GM19099 (cell line): Measurements from ENCODE around the gene PHF20.

Experiments
- POLR2A ChIP-seq: IDR thresholded peaks from 3 replicates; pipeline ENCODE4 v1.6.1; 2011; ENCODE audit warnings: low read depth; ENCODE audit not compliant: insufficient read length; ENCODE audit errors: extremely low read depth

PHF20 gene

DNA sequence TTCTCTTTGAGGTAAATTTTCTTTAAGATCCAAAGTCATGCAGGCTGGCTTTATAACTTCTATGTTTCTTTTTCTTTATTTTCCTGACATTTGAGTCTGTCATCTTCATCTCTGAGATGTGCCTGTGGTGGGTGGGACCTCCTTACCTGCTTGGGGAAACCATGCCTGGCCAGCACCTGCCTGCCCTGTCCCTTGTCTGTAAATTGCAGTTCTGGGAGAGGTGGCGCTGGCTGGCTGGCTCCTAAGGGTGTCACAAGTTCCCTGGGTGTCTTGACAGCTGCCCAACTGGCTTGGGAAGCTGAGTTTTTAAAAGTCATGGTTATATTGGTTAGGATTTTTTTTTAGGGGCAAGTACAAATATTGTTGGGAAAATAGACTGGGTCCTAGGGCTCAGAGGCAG lies 146.2 kb downstream of the PHF20 start:
- TF ChIP-seq POLR2A, result no peak

DNA sequence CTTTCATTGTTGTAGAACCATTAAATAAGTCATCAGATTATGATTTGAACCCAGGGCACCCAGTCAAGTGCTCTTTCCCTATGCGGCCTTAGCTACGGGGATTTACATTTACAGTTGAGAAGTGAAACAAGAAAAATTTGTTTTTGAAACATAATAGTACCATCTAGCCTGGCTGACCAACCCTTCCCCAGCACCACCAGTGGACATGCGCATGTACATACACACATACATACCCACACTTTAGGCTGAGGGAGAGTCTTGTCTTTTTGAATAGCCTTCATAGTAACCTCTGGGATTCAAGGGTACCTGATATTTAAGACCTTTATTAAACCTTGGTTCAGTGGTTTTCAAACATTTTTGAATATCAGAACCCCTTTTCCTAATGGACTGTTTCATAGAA lies 148.7 kb downstream of the PHF20 start:
- no peak for TF ChIP-seq POLR2A

DNA sequence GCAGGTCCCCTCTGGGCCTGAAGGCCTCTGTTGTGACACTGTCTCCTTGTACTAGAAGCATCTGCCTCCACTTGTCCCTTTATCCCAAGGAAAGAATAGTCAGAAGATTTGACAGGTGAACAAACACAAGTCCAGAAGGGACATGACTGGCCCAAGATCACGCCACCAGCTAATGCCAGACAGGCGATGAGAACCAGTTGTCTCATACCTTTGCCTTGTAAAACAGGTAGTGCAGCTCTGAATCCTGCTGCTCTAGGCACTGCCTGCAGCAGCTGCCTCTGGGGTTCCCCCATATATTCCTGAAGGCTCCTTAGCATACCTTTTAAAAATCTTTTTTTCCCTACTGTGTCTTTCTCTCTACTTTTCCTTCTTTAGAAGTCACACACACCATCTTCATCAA lies 157.5 kb downstream of the PHF20 start:
- no peak for TF ChIP-seq POLR2A

DNA sequence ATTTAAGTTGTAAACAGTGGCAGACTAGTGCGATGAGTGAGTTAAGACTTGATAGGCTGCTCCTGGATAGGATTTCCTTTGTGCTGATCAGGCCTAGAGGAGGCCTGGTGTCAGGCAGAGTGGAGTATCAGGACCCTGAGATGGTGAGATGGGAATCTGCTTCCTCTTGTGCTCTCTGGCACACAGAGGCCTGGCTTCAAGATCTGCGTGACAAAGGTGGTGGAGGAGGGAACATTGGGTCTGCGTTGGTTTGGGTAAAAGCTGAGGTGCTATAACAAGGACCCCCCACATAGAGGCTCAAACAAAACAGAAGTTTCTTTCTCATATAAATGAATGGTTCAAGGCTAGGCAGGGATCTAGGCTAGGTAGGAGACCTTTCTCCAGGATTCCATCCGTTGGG lies 162.2 kb downstream of the PHF20 start:
- no peak for TF ChIP-seq POLR2A

DNA sequence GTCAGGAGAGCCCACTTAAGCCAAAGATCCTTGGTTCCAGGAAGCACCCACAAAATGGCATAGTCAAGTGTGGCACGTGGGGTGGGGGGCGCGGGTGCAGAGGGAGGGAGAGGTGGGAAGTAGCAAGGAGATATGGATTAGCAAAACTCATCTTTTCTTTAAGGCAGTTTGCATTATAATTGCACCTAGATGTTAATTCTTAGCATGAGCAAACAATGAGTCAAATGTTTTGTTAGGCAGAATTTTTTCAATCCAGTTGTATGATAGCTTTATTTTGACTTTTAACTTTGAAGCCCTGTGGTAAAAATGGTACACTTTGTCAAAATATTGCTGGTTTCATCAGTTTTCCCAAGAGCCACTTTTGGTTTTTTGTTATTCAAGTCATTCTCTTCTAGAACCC lies 167.4 kb downstream of the PHF20 start:
- TF ChIP-seq POLR2A, result no peak

DNA sequence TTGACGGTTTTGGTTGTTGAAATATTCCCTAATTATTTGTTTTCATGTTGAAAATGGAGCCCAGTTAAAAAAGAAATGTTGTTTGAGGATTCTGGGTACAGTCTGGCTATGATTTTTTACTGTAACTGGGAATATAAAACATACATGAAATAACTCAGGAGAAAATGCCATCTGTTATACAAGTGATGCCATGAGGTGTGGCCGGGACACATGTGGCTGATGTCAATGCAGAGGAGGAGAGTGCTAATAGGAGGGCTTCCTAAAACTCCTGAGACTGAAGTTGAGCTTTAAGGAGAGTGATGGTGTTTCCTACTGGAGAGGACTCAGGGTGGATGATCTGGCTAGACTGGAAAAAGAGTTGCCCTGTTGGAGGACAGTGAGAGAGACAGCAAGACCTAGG lies 169.8 kb downstream of the PHF20 start:
- TF ChIP-seq POLR2A, result no peak

DNA sequence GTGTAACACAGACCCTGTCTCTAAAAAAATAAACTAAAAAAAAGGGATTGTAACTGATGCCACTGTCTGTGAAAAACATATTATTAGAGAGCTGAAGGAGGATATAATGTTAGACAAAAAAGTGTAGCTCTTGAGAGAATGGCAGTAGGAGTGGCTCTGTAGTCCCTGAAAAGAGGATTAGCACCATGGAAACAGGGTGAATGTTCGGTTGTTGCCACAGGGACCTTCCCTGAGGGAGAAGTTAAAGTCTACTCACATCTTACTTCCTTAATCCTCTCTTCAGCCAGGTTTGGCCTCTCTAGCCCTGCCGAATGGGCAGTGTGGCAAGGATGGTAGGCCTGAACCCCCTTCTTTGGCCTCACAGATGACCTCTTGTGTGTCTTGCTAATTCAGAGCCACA lies 170.4 kb downstream of the PHF20 start:
- no peak for TF ChIP-seq POLR2A

DNA sequence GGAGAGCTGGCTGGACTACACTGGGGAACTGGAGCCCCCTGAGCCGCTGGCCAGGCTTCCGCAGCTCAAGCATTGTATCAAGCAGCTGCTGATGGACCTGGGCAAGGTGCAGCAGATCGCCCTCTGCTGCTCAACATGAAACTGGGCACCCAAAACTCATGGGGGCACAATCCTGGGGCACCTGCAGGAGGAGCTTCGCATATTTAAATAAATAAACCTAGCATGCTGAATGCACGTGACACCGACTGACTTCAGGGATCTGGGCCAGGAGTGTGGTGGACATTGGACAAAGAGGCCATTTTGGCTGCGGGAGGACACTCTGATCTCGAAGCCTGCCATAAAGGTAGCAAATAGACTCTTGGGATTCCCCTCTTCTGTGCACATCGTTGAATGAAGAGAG lies 175.7 kb downstream of the PHF20 start:
- no peak for TF ChIP-seq POLR2A

DNA sequence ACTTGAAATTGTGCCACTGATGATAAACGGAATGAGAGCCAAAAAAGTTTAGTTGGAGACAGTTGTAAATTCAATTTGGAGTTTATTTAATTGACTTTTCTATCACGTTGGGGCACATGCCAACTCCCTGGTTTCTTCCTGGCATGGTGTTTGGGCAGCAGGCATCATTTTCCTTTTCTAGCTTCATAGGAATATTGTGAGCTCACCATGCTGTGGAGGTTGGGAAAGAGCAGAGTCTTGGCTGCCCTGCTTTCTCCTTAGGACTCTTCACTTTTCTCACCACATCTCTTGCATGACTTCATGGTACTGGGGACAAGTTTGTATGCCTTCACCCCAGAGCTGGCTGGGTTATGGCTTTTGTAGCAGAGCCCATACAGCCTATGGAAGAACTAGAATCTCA lies 176.1 kb downstream of the PHF20 start:
- TF ChIP-seq POLR2A, result no peak

DNA sequence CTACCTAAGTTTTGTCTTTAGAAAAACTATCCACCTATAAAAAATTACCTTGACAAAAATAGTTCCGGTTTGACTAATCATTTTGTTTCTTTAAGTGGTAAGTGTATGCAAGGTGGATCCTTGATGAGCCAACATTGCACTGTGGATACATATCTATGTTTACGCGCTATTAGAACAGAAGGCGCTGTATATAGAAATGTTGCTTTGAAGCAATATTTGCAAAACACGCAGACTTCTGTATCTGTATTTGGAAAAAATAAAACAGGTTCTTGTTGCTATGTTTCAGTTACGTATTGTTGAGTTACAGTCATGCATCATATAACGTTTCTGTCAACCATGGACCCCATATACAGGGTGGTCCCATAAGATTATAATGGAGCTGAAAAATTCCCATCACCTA lies 178.3 kb downstream of the PHF20 start:
- TF ChIP-seq POLR2A, result no peak

DNA sequence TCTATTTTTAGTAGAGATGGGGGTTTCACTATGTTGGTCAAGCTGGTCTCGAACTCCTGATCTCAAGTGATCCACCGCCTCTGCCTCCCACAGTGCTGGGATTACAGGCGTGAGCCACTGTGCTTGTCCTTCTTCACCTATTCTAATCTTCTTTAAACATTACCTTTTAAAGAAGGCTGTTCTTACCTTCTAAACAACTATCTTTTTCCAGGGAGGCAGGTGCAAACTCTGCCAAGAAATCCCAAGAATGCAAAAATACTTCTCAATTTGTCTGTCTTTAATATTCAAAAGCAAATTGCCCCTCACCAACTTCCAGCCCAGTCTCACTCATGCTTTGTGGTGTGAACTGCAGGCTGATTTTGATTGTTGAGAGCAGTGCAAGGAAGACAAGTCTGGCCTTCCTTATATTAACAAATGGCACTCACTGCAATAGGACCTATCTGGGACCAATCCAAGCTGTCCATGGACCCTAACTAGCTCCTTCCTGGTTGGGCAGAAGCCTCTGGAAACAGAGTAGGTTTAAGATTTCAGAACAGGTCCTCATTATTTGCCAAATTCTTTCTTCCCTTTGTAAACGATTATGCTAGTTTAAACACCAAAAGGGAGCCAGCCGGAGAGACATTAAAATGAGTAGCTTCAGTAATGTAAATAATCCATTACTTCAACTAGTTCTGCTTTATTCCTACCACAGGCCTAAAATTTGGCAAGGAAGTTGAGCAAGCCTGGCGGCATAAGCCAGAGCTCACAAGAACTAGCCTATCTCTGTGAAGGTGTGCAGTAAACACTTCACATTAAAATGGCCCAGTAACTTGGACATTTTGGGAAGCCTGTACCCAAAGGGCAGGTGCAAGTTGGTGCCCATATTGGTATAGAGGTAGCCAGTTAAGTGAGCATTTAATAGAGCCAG lies 180.9 kb downstream of the PHF20 start:
- peak; percentile 20 for TF ChIP-seq POLR2A

DNA sequence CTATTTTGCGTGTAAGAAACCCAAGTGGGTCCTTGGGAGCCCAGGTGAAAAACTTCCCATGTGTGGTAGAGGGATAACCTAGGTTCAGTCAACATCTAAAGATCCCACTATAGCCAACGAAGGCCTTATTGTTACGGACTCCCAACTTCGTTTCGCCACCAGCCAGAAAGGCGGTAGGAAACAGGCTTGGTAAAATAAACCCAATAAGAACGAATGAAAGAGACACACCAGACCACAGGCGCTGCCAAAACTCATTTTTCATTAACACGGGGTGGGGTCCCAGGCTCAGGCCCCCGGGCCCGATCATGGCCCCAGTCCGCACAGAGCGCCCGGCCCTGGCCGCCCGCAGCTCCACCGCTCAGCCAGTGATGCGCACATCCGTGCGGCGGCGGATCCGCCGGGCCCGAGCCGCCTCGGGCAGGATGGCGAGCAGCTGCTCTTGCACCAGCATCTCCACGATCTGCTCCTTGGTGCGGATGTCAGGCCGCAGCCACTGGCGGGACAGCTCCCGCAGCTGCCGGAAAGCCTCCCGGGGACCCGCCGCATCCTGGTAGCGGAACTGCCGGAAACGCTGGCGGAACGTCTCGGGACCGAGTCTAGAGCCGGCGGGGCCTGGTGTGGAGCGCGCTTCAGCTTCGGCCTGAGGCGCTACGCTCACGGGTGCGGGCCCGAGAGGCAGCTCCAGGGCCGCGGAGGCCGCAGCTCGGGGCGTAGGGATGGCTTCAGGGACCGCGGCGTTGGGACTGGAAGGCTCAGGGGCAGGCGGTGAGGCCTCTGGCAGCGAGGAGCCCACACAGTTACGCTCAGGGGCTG lies 181.8 kb downstream of the PHF20 start:
- no peak for TF ChIP-seq POLR2A

DNA sequence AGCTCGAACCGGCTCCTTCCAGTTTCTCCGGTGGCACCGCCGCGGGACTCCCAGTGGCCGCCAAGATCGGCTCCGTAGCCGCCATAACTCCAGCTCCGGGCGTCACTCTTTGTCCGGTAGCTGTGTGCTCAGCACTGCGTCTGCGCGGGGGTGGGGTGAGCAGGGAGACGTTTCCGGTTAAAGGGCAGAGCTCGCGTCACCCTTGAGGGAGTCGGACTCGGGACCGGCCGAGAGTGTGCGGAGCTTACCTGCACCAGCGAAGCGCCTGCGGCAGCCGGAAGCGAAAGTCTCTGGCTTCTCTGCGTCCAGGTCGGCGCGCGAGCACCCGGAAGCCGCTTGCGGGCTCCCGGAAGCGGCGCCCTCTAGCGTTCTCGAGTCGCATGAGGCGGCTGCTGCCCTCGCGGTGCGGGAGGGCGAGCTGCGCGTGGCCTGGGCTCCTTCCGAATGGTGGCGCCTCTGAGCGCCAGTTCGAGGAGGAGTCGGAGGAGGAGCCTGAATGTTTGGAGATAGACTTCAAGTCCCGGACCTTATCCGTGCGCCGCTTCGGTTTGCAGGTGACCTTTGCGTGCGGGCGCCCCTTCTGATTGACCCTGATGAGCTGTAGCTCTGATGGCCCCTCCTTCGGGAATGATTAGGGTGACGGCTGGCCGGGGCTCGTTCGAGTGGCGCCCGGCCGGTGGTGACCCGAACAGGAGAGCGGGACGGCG lies 182.5 kb downstream of the PHF20 start, which contains the start of gene SCAND1:
Gene SCAND1 (minus strand): TSS at position 303 of the 707 bp plus-strand sequence. CDS start 218 bp downstream, at position 85.
- peak; percentile 94 for TF ChIP-seq POLR2A

DNA sequence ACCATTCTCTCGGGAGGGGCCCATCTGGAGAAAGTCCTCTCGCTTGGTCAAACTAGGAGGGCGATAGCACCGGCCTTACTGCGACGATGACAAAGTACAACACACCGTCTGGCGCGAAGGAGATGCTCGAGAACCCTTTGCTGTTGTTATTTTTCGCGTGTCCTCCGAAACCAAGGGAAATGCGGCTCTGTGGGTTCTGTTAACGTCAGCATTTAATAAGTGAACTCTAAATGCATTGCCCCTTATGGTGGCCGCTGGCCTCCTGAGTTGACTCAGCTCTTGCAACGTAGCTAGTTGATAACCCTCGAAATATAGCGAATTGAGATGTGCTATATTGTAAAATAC lies 183.1 kb downstream of the PHF20 start:
- no peak for TF ChIP-seq POLR2A

DNA sequence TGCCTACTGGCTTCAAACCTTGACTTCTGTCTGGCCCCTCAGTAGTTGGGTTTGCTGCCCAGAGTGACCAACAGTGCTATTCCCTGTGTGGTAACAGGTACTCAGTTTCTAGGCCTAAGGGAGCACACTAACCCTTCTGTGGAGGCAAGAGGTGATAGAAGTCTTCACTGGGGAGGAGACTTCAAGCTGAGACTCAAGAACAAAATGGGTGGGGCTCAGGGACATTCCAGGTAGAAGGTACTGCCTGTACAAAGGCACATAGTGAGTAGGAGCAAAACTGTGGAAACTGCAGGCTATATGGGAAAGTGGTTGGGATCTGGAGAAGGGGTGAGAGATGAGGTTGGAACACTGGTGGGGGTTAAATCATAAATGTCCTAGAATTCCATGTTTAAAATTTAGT lies 184.8 kb downstream of the PHF20 start:
- no peak for TF ChIP-seq POLR2A

DNA sequence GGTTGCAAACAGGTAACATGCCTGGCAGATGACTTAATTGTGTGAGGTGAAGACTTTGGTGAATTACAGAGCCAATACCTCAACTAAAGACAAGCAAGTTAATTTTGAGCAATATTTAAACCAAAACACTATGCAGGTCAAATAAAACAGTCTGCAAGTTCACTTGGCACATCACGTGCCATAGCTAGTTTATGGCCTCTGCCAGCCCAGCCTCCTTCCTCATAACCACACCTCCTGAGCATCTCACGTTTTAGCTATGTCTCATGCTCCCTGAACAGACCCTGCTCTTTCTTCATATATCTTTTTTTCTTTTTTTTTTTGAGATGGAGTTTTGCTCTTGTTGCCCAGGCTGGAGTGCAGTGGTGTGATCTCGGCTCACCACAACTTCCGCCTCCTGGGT lies 192.1 kb downstream of the PHF20 start:
- TF ChIP-seq POLR2A, result no peak

DNA sequence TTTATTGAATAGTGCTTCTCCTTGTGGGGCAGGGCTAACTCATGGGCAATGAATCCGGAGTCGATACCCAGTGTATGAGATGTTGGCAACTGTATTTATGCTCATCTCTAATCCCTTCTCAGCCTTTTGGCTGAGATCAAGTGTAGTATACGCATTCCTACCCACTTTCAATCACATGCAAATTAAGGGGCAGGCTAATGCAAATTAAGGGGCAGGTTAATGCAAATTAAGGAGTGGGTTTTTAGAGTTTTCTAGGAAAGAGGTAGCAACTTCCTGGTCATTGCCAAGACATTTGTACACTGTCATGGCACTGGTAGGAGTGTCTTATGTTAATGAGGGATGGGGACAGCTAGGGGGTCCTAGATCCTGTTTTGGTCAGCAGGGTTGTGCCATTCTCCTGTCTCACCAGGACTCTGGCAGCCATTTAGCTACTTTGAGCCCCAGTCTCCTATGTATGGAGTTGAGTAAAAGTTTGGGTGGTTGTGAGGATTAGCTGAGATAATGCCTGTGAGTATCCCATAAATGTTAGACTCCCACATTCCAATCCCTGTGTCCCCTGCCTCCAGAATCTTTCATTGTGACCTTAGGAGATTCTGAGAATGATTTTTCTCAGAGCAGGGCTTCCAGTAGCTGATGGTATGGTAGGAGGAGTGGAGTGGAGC lies 196.3 kb downstream of the PHF20 start, which contains the start of gene CNBD2:
Gene CNBD2 (plus strand): TSS at position 612 of the 662 bp plus-strand sequence. CDS start 173 bp downstream, outside the sequence.
- TF ChIP-seq POLR2A, result no peak
